SK-N-SH (cell line): Measurements from ENCODE around the gene MEGF6. TPM values are rescaled to one million over a fixed set of nuclear protein-coding genes. Genes with fewer than 3 reads are reported as not detected.

Source experiments
- CTCF ChIA-PET: fragments of 300-600, 350-600 bp; formaldehyde crosslinking; extraction: SDS; loops from one replicate; lab custom pipeline; 2021; lab: Yijun Ruan, JAX
- POLR2A ChIA-PET: fragments of 350-600 bp; sonication (Branson Sonifier 250); formaldehyde crosslinking; extraction: SDS; loops from one replicate; lab custom pipeline; 2020; ENCODE audit warnings: antibody characterized with exemption, inconsistent platforms; lab: Yijun Ruan, JAX
- DNase-seq: peaks from one replicate; pipeline ENCODE4 v3.0.0; 2012
- H2AFZ ChIP-seq: fragments of 200-600 bp; sonication (generic); 2 replicates; pipeline ENCODE4 v1.8.1; 2016; ENCODE audit warnings: antibody characterized with exemption, mild to moderate bottlenecking, low read depth
- H3F3A ChIP-seq: fragments of 200-600 bp; sonication (generic); replicated peaks from 2 replicates; pipeline ENCODE3; 2016; ENCODE audit warnings: antibody characterized with exemption, mild to moderate bottlenecking; ENCODE audit not compliant: insufficient read depth
- H3K27ac ChIP-seq, 2 experiments: fragments of 200-500 bp in 1 of 2; fragments of 200-600 bp in 1 of 2; sonication (Bioruptor generic) in 1 of 2; sonication (generic), shearing (Covaris generic) in 1 of 2; 2 replicates each; pipeline versions ENCODE4 v1.5.1 to v1.6.1; 2014 to 2016; ENCODE audit warnings: low read depth in 2 of 2, inconsistent platforms in 1 of 2, low read length in 1 of 2, mild to moderate bottlenecking in 1 of 2, mixed read lengths in 1 of 2
- H3K27me3 ChIP-seq: fragments of 200-600 bp; sonication (generic), shearing (Covaris generic); 2 replicates; pipeline ENCODE4 v1.6.1; 2016; ENCODE audit warnings: mixed run types; ENCODE audit not compliant: insufficient read depth
- H3K36me3 ChIP-seq, 2 experiments: fragments of 200-500 bp in 1 of 2; fragments of 200-600 bp in 1 of 2; sonication (Bioruptor generic) in 1 of 2; sonication (generic) in 1 of 2; replicated peaks in 1 of 2; 2 replicates each; pipeline versions ENCODE3 to v1.5.1; 2014 to 2016; ENCODE audit warnings: low read length in 1 of 2, mild to moderate bottlenecking in 1 of 2; ENCODE audit not compliant: insufficient read depth in 2 of 2, control insufficient read depth in 1 of 2
- H3K4me1 ChIP-seq, 2 experiments: fragments of 200-500 bp in 1 of 2; fragments of 200-600 bp in 1 of 2; sonication (Bioruptor generic) in 1 of 2; sonication (generic), shearing (Covaris generic) in 1 of 2; 2 replicates each; pipeline versions ENCODE4 v1.5.1 to v1.6.1; 2014 to 2016; ENCODE audit warnings: low read depth in 1 of 2, low read length in 1 of 2, mixed run types in 1 of 2; ENCODE audit not compliant: insufficient read depth in 2 of 2, control insufficient read depth in 1 of 2
- H3K4me2 ChIP-seq: fragments of 200-600 bp; sonication (generic), shearing (Covaris generic); 2 replicates; pipeline ENCODE4 v1.6.1; 2017; ENCODE audit warnings: mixed run types
- H3K4me3 ChIP-seq, 2 experiments: fragments of 200-500 bp in 1 of 2; fragments of 200-600 bp in 1 of 2; sonication (Bioruptor generic) in 1 of 2; sonication (generic), shearing (Covaris generic) in 1 of 2; 2 replicates each; pipeline versions ENCODE4 v1.5.1 to v1.8.1; 2014 to 2016; ENCODE audit warnings: low read depth in 2 of 2, inconsistent platforms in 1 of 2, low read length in 1 of 2, mild to moderate bottlenecking in 1 of 2, mixed read lengths in 1 of 2, moderate library complexity in 1 of 2
- H3K79me2 ChIP-seq: fragments of 200-600 bp; sonication (generic); 2 replicates; pipeline ENCODE4 v1.8.1; 2017; ENCODE audit warnings: mild to moderate bottlenecking; ENCODE audit not compliant: insufficient read depth
- H3K9ac ChIP-seq: fragments of 200-600 bp; sonication (generic); 2 replicates; pipeline ENCODE4 v1.6.1; 2017; ENCODE audit warnings: mixed run types
- H3K9me2 ChIP-seq: fragments of 200-600 bp; sonication (generic); 2 replicates; pipeline ENCODE4 v1.6.1; 2017; ENCODE audit warnings: mixed run types
- H3K9me3 ChIP-seq: fragments of 200-600 bp; sonication (generic); 2 replicates; pipeline ENCODE4 v1.6.1; 2017; ENCODE audit warnings: mixed run types, mild to moderate bottlenecking, moderate library complexity
- H4K20me1 ChIP-seq: fragments of 200-600 bp; sonication (generic); 2 replicates; pipeline ENCODE4 v1.6.1; 2017; ENCODE audit warnings: mild to moderate bottlenecking, mixed run types; ENCODE audit not compliant: insufficient read depth
- CHD2 ChIP-seq: fragments of 150-350 bp; IDR thresholded peaks from 2 replicates; pipeline ENCODE4 v1.6.1; 2018; ENCODE audit warnings: low read length; ENCODE audit not compliant: partially characterized antibody
- ELF1 ChIP-seq: IDR thresholded peaks from 2 replicates; pipeline ENCODE4 v1.4.0; 2012
- EP300 ChIP-seq, 2 experiments: IDR thresholded peaks; 2 replicates each; pipeline versions ENCODE4 v1.4.0 to v1.6.1; 2012; ENCODE audit warnings: borderline replicate concordance in 1 of 2, low read depth in 1 of 2, low read length in 1 of 2
- FOXM1 ChIP-seq: IDR thresholded peaks from 2 replicates; pipeline ENCODE4 v1.4.0; 2012; ENCODE audit warnings: low read depth, mild to moderate bottlenecking
- GATA2 ChIP-seq: sonication (generic); formaldehyde crosslinking; IDR thresholded peaks from 2 replicates; pipeline ENCODE4 v1.5.0; 2020; ENCODE audit warnings: mild to moderate bottlenecking, missing genetic modification reagents
- POLR2AphosphoS5 ChIP-seq: IDR thresholded peaks from 2 replicates; pipeline ENCODE4 v1.6.1; 2012; ENCODE audit warnings: low read depth, low read length
- RFX5 ChIP-seq: IDR thresholded peaks from 2 replicates; pipeline ENCODE4 v1.6.1; 2012; ENCODE audit warnings: mild to moderate bottlenecking, improper control_type of control experiment, low read length
- SIN3A ChIP-seq: IDR thresholded peaks from 2 replicates; pipeline ENCODE4 v1.6.1; 2012; ENCODE audit warnings: low read depth, mild to moderate bottlenecking, low read length, moderate library complexity, borderline replicate concordance
- SMC3 ChIP-seq: IDR thresholded peaks from 2 replicates; pipeline ENCODE4 v1.6.1; 2012; ENCODE audit warnings: low read depth, low read length, improper control_type of control experiment
- TEAD4 ChIP-seq: IDR thresholded peaks from 2 replicates; pipeline ENCODE4 v1.4.0; 2012; ENCODE audit warnings: mild to moderate bottlenecking, borderline replicate concordance; ENCODE audit not compliant: insufficient read depth
- WGBS: methylation state at CpG from one replicate; pipeline ENCODE4 v1.1.6; 2017; ENCODE audit warnings: low lambda C conversion rate; 5-methylcytosine and 5-hydroxymethylcytosine counted together
- polyA plus RNA-seq, 3 experiments: library from polyadenylated mRNA; depleted of rRNA; stranded (reverse); fragments of >200 nt; gene quantifications; 2 replicates each; pipeline ENCODE4 v1.2.3, GENCODE V29; 2012
- TF ChIP-seq, protein P1 (sequence below): fragments of 150-350 bp; IDR thresholded peaks from 2 replicates; pipeline ENCODE4 v1.6.1; 2017; ENCODE audit warnings: antibody characterized with exemption, low read length, low read depth, borderline replicate concordance
- TF ChIP-seq, protein P2 (sequence below): IDR thresholded peaks from 2 replicates; pipeline ENCODE4 v1.4.0; 2012; ENCODE audit warnings: low read depth
- TF ChIP-seq, protein P3 (sequence below): fragments of 200-600 bp; sonication (generic); IDR thresholded peaks from 2 replicates; pipeline ENCODE4 v1.6.1; 2017; ENCODE audit warnings: antibody characterized with exemption, mild to moderate bottlenecking, moderate library complexity
- TF ChIP-seq, protein P4 (sequence below): IDR thresholded peaks from 2 replicates; pipeline ENCODE4 v1.4.0; 2012; ENCODE audit warnings: low read depth, borderline replicate concordance
- TF ChIP-seq, protein P5 (sequence below): IDR thresholded peaks from 2 replicates; pipeline ENCODE4 v1.6.1; 2012; ENCODE audit warnings: mild to moderate bottlenecking, low read depth, low read length, moderate library complexity

Gene MEGF6
- polyA plus RNA-seq, 1 of the 3 experiments (the other 2 are of a cell fraction) = 7.6 TPM

DNA sequence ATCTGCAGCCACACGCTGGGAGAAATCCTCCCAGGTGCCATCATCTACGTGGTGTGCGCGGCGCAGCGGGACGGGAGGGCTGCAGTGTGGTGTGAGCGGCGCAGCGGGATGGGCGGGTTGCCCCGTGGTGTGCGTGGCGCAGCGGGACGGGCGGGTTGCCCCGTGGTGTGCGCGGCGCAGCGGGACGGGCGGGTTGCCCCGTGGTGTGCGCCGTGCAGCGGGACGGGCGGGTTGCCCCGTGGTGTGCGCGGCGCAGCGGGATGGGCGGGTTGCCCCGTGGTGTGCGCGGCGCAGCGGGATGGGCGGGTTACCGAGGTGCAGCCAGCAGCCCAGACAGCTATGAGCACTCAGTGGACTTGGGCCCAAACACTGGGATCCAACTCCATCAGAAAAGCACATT is 33.9 kb upstream of the MEGF6 start:
- Histone ChIP-seq H3K4me2 (no peak overlapping the region), H3F3A (no peaks in the 10 kb centered on the region), H2AFZ (no peak overlapping the region), H3K79me2 (peaks cover 19% of the 10 kb centered on the region), H3K27ac (no peak overlapping the region), H3K27me3 (no peaks in the 10 kb centered on the region), H3K9me3 (no peaks in the 10 kb centered on the region), H3K9me2 (no peaks in the 10 kb centered on the region), H3K9ac (no peak overlapping the region), H3K4me1 (peaks cover 0 to 9% of the 10 kb centered on the region in 2 experiments; a peak in 2 of 4 replicates), H4K20me1 (no peaks in the 10 kb centered on the region), H3K36me3 (peaks cover 11 to 52% of the 10 kb centered on the region in 2 experiments), H3K4me3 (no peak overlapping the region)
- WGBS = 96% methylated on average over 39 of the region's 43 CpGs
- no peak for DNase-seq
- TF ChIP-seq, protein P1, sequence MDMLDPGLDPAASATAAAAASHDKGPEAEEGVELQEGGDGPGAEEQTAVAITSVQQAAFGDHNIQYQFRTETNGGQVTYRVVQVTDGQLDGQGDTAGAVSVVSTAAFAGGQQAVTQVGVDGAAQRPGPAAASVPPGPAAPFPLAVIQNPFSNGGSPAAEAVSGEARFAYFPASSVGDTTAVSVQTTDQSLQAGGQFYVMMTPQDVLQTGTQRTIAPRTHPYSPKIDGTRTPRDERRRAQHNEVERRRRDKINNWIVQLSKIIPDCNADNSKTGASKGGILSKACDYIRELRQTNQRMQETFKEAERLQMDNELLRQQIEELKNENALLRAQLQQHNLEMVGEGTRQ = no peak
- TF ChIP-seq, protein P2, sequence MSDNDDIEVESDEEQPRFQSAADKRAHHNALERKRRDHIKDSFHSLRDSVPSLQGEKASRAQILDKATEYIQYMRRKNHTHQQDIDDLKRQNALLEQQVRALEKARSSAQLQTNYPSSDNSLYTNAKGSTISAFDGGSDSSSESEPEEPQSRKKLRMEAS = no peak
- TF ChIP-seq SMC3 = no peak
- no peak for TF ChIP-seq RFX5
- TF ChIP-seq, protein P3, sequence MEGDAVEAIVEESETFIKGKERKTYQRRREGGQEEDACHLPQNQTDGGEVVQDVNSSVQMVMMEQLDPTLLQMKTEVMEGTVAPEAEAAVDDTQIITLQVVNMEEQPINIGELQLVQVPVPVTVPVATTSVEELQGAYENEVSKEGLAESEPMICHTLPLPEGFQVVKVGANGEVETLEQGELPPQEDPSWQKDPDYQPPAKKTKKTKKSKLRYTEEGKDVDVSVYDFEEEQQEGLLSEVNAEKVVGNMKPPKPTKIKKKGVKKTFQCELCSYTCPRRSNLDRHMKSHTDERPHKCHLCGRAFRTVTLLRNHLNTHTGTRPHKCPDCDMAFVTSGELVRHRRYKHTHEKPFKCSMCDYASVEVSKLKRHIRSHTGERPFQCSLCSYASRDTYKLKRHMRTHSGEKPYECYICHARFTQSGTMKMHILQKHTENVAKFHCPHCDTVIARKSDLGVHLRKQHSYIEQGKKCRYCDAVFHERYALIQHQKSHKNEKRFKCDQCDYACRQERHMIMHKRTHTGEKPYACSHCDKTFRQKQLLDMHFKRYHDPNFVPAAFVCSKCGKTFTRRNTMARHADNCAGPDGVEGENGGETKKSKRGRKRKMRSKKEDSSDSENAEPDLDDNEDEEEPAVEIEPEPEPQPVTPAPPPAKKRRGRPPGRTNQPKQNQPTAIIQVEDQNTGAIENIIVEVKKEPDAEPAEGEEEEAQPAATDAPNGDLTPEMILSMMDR = no peak
- no peak for TF ChIP-seq SIN3A
- TF ChIP-seq GATA2 (CRISPR knock-in tag) = no peak
- CTCF ChIA-PET = interaction anchor here (0.7 to 1.3 kb wide), 3 partner anchors 27 to 31 kb away, joined by 3 to 4 read pairs (median 3); no protein-coding TSS in a partner anchor
- POLR2A ChIA-PET = no interaction called here

DNA sequence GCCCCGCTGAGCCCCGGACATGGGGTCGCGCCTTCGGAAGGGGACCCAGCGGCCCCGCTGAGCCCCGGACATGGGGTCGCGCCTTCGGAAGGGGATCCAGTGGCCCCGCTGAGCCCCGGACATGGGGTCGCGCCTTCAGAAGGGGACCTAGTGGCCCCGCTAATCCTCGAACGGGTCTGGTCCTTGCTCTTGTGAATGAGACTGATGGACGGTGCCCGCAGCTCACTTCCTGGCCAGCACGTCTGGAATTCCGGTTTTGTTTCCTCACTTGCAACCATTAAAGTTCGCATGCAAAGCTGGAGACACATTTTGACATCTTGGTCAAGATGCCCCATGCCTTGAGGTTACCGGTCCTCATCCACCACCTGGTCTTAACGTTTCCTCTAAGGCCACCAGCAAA is 33.0 kb upstream of the MEGF6 start:
- H3F3A ChIP-seq = no peaks in the 10 kb centered on the region
- no peaks in the 10 kb centered on the region for H3K27me3 ChIP-seq
- no peak overlapping the region for H3K4me2 ChIP-seq
- 89% methylated on average over 10 of the region's 25 CpGs for WGBS
- H3K9me3 ChIP-seq = no peaks in the 10 kb centered on the region
- H3K4me3 ChIP-seq = no peak overlapping the region
- H3K9ac ChIP-seq = no peak overlapping the region
- CTCF ChIA-PET = interaction anchor here (1.3 kb wide), 1 partner anchor 30 kb away, joined by 3 read pairs; no protein-coding TSS in a partner anchor
- no peaks in the 10 kb centered on the region for H3K9me2 ChIP-seq
- POLR2A ChIA-PET = no interaction called here
- peaks cover 11 to 62% of the 10 kb centered on the region in 2 experiments for H3K36me3 ChIP-seq
- H3K79me2 ChIP-seq = peaks cover 14% of the 10 kb centered on the region
- H3K27ac ChIP-seq = no peak overlapping the region
- no peak overlapping the region for H2AFZ ChIP-seq
- H4K20me1 ChIP-seq = no peaks in the 10 kb centered on the region
- peaks cover 0 to 9% of the 10 kb centered on the region in 2 experiments; a peak in 2 of 4 replicates for H3K4me1 ChIP-seq
- DNase-seq = no peak
- TF ChIP-seq ELF1 (no peak), TEAD4 (no peak), FOXM1 (no peak), SIN3A (no peak), POLR2AphosphoS5 (no peak), EP300 (IDR thresholded peaks at IDR 0.05; ENCODE audit: borderline replicate concordance in 1 of 2, low read depth in 1 of 2, low read length in 1 of 2) (no peak), CHD2 (no peak)
- TF ChIP-seq, protein P4, sequence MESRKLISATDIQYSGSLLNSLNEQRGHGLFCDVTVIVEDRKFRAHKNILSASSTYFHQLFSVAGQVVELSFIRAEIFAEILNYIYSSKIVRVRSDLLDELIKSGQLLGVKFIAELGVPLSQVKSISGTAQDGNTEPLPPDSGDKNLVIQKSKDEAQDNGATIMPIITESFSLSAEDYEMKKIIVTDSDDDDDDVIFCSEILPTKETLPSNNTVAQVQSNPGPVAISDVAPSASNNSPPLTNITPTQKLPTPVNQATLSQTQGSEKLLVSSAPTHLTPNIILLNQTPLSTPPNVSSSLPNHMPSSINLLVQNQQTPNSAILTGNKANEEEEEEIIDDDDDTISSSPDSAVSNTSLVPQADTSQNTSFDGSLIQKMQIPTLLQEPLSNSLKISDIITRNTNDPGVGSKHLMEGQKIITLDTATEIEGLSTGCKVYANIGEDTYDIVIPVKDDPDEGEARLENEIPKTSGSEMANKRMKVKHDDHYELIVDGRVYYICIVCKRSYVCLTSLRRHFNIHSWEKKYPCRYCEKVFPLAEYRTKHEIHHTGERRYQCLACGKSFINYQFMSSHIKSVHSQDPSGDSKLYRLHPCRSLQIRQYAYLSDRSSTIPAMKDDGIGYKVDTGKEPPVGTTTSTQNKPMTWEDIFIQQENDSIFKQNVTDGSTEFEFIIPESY = no peak
- TF ChIP-seq, protein P3 = no peak
- TF ChIP-seq, protein P5, sequence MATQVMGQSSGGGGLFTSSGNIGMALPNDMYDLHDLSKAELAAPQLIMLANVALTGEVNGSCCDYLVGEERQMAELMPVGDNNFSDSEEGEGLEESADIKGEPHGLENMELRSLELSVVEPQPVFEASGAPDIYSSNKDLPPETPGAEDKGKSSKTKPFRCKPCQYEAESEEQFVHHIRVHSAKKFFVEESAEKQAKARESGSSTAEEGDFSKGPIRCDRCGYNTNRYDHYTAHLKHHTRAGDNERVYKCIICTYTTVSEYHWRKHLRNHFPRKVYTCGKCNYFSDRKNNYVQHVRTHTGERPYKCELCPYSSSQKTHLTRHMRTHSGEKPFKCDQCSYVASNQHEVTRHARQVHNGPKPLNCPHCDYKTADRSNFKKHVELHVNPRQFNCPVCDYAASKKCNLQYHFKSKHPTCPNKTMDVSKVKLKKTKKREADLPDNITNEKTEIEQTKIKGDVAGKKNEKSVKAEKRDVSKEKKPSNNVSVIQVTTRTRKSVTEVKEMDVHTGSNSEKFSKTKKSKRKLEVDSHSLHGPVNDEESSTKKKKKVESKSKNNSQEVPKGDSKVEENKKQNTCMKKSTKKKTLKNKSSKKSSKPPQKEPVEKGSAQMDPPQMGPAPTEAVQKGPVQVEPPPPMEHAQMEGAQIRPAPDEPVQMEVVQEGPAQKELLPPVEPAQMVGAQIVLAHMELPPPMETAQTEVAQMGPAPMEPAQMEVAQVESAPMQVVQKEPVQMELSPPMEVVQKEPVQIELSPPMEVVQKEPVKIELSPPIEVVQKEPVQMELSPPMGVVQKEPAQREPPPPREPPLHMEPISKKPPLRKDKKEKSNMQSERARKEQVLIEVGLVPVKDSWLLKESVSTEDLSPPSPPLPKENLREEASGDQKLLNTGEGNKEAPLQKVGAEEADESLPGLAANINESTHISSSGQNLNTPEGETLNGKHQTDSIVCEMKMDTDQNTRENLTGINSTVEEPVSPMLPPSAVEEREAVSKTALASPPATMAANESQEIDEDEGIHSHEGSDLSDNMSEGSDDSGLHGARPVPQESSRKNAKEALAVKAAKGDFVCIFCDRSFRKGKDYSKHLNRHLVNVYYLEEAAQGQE = no peak
